NCI-H2081 treated with DMSO at 0.1 percent for 48 hours (cell line): ENCODE measurements around the gene STK32A.
"Not testable (repeated sequence)": the region's sequence is repeated elsewhere in the genome, so short reads cannot be mapped to it uniquely, and the experiment has no call there.

ENCODE experiments used
- DNase-seq: peaks from one replicate; lab custom pipeline; 2025; lab: John Stamatoyannopoulos, UW

STK32A gene

DNA sequence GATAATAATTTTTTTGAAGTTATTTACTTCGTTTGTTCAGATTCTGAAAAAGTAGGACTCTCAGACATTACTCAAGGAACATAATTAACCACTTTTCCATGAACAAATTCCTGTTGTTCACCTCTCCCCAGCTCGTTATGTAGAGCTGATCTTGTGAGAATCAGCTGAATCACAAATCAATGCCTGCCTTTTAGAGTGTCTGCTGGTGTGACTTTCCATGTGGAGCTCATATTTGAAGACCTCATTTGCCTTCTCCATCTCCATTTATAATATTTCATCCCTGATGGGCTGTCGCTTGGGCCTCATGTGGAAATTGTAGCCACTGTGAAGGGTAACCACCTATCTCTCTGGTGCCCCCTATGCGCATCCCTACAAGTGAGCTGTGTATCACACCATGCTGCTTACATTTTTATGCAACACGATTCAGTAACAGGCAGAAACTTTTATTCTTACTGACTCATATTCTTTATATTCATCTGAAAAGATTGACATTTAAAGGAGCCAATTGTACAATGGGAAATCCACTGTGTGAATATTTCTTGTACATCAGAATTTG lies 111.3 kb downstream of the STK32A start:
- no peak for DNase-seq

DNA sequence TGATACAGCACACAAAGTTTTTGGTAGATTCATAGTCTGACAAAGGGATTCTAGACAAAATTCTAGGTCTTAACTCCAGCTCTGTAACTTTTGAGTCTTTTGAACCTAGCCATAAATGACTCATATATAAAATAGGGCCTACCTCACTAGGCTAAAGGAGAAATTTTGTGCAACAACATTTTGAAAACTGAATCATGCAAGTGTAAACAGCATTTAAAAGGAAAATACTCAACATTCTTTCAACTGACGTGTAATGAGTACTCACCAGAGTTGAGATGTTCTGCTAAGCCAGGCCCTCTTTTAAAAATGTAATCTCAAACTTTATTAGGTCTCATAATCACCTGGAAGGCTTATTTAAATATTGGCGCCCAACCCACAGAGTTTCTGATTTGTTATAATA lies 113.2 kb downstream of the STK32A start:
- no peak for DNase-seq

DNA sequence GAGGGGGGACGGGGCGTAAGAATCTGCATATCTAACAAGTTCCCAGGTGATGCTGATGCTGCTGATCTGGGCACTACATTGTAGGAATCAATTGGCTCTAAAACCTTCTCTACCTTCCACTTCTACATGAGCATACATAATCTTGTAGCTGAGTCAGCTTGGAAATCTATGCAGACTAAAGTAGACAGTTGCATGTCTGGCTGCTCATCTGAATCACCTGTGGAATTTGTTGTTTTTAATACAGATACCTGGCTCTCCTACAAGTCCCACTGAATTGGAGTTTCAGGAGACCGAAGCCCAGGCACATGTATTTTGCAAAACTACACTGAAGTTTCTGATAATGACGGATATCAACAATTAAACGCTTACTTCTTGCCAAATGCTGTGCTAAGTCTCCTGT lies 113.6 kb downstream of the STK32A start:
- no peak for DNase-seq

DNA sequence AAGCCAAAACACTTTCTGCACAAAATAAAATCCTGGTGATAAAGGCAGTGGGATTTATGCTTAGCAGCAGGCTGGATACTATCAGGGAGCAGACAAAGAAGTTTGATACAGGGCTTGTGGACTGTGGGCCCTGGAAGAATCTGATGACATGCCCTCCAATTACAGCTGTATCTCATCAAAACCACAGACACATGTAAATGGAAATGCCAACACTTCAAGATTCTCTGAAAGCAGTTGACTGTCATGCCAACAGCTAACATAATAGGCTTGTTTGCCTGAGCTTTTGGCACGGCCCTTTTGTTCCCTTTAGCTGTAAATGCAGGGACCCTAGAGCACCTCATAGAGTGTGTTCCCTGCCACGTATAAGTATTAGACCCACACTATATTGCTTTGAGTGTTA lies 114.4 kb downstream of the STK32A start:
- no peak for DNase-seq

DNA sequence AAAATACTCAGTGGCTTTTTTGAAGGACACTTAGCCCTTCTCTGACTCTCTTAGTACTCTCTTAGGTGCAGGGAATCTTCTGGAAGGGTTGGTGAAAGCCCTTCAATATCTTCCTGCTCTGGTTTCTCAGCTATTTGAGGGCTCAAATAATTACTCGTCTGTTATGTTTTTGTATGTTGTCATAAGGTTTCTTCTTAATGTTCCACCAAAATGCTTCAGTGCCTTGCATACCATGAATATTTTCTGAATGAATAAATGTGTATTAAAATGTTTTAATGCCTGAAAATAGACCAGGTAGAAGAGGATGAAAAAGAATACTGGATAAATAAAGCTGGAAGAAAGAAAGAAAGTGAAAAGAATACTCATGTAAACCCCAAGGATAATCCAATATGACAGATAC lies 124.3 kb downstream of the STK32A start:
- DNase-seq: no peak

DNA sequence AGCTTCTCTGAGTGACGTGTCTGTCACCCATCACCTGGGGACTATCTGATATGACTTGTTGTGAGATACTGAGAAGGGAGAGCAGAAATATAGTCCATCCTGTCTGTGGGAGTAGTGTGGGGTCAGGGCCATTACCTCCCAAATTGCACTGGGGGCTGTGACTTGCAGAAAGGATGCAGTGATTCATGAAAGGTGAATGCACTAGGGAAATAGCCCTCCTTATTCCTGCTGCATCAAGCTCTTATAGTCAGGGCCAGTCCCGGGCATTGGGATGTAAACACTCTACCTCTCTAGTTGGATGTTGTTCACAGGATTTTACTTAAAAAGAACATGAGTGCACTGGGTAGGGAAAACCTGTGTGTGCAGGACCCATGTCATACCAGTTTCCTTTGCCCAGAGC lies 124.8 kb downstream of the STK32A start:
- no peak for DNase-seq

DNA sequence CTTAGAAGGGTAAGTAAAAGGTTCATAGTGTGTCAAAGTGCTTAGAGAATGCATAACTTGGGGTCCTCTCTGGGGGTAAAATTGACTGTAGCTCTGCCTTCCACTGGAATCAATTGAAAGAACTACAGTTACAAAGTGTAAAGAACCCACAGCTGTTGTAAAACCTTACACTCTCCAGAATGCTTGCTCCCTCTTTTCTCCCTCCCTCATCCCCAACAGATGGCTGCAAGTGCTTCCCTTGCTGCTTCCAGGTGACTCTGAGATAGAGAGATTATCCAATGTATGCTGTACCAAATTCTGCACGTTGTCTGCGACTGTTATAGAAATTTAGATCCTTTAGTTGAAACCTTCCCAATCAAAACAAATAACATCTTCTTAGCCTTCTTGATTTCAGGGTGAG lies 126.0 kb downstream of the STK32A start:
- no peak for DNase-seq

DNA sequence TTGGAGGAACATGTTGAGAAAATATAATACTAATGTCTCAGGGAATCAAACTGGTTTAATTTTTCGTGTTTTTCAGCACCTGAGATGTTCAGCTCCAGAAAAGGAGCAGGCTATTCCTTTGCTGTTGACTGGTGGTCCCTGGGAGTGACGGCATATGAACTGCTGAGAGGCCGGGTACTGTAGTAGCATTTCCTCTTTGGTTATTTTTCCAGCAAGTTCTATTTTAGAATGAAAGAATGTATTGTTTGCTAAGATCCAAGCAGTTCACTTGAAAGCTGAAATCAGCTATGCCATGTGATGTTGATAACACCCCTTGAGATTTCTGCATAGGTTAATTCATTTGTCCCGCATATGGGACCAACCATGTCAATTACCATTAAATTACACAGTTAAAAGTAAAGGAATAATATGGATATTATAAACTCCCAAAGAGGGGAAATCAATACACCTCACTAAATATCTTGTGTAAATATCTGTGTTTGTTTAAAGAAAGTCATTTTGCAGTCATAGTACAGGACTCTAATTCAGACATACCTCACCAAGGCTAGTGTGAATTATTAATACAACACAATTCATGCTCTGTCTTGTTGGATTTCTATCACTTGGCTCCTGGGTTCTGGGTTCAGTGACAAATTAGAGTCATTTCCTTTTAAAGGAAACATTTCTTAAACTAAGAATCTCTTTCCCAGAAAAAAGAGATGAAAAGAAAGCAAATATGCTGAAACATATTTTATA lies 126.8 kb downstream of the STK32A start:
- no peak for DNase-seq

DNA sequence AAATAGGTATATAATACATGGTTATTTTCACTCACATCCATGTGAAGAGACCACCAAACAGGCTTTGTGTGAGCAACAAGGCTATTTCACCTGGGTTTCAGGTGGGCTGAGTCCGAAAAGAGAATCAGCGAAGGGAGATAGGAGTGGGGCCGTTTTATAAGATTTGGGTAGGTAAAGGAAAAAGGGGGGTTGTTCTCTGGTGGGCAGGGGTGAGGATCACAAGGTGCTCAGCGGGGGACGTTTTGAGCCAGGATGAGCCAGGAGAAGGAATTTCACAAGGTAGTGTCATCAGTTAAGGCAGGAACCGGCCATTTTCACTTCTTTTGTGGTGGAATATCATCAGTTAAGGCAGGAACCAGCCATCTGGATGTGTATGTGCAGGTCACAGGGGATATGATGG lies 132.6 kb downstream of the STK32A start:
- not testable (repeated sequence) for DNase-seq

DNA sequence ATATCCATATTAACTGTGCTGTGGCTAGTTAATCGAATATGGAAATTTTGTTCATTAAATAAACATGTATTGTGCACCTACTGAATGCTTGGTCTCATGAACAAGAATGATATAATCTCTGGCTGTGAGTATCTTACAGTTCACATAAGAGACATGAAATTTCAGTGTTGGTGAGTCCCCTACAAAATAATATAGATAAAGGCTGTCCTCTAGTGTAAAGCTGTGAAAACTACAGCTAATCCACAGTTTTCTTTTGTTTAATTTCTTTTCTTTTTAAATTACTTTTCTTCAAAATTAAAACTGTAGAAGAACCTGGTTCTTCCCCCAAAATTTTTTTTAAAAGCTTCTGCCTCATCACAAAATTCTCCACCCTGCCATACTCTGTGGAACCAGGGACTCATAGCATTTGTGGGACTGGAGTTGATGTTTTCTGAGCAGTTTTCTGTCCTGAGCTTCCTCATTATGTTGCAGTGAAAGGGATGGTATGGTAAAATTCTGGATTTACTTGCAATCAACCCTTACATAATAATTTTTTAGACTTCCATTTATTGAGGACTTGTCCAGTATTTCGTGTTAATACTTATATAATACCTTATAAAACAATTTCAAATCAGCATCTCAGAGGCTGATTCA lies 135.0 kb downstream of the STK32A start:
- DNase-seq: no peak

DNA sequence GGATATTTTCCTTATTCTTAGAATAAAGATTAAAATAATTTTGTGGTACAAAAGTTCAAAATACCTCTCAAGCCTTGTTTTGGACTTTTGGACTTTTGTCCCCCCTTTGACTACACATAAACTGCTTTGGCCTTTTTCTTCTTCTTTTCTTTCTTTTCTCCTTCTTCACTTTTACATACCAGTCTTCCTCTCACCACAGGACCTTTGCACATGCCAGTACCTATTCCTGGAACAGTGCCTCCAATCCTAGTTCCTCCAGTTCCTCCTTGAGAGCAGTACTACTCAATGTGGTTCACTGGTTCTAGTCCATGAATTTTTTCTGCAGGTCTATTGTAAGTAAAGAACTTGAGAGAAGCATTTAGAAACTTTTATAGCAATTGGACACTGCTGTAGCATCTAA lies 136.5 kb downstream of the STK32A start:
- DNase-seq: no peak

DNA sequence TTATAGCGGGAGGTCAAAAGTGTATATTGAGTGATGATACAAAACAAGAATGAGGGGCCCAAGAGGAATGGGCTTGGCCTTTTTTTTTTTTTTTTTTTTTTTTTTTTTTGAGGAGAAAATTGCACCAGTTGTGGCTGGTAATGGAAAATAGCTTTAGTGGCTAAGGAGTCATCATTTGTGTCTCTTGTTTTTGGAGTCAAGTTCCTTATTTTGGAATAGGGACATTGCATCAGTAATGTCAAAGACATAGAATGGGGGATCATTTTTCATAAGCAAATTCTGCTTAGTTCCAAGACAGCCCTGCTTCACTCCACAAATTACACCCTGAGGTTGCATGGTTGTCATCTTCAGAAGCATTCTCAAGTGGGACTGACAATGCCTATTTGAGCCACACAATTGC lies 137.4 kb downstream of the STK32A start:
- no peak for DNase-seq

DNA sequence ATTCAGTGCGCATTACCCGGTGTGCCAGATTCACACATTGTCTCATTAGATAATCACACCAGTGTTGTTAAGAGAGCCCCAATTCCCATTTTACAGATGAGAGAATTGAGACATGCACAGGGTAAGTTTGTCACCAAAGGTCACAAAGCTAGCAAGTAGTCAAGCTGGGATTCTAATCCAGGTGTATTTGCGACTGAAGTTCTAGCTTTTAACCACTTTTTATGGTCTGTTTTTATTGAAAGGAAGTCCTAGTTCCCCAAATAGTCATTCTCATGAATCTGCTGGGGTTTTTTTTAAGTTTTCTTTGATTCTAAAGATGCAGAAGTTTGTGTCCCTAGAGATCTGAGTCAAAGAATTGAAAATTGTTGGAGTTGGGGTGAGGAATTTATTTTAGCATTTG lies 138.5 kb downstream of the STK32A start:
- DNase-seq: no peak

DNA sequence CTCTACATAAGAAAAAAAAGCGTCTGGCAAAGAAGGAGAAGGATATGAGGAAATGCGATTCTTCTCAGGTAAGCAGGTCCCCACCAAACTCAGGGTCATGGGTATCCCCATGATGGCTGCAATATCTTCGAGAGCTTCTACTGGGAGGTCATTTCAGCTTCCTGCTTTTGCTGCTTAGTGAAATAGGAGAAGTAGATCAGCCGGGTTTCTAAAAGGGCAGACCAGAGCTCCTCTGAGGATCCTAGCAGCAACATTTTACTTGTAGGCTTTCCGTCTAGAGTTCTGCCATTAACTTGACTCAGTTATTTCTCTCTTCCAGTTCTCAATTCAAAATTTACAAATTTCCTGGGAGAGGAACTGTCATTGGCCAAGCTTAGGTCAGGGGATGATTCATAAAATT lies 140.3 kb downstream of the STK32A start:
- no peak for DNase-seq

DNA sequence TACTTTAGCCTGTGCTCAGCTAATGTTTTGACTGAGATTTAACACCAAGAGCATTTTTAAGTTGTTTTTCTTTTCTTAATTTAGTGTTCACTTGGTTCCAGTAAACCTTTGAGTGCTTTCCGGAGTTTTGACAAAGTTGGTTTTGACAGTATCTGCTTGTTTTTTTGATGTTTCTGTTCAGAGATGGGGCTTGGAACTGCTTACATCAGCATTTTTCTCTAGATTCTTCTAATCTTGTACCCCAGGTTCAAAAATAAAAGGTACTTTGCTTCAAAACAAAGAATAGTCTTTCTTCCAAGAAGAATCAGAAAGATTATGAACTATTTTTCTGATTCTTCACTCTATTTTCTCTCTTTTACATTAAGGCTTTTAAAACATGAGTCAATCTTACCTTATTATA lies 142.9 kb downstream of the STK32A start:
- DNase-seq: no peak

DNA sequence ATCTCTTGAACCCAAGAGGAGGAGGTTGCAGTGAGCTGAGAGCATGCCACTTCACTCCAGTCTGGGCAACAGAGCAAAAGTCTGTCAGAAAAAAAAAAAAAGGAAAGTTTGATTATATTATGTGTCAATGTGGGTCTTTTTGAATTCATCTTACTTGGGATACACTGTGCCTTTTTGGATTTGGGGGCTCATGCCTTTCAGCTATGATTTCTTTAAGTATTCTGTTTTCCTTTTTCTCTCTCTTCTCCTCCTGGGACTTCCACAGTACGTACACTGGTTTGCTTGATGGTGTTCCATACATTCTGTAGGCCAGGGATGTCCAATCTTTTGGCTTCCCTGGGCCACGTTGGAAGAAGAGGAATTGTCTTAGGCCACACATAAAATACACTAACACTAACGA lies 146.7 kb downstream of the STK32A start:
- no peak for DNase-seq

DNA sequence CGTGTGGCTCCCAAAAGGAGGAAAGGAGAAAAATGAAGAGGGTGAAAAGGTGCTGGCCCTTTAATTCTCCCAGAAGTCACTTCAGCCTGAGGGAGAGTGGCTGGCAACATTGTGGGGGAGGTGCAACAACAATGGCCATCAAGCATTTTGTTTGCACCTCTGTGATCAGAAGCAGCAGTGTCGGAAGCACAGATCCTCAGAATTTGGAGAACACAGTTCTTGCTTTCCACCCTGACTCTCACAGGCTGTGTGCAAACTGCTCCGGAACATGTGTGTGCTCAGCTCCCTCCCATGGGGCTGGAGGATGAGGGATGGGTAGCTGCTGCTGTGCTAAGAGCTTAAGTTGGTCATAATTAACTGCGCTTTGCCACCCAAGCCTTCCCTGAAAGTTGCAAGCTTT lies 147.9 kb downstream of the STK32A start:
- no peak for DNase-seq

DNA sequence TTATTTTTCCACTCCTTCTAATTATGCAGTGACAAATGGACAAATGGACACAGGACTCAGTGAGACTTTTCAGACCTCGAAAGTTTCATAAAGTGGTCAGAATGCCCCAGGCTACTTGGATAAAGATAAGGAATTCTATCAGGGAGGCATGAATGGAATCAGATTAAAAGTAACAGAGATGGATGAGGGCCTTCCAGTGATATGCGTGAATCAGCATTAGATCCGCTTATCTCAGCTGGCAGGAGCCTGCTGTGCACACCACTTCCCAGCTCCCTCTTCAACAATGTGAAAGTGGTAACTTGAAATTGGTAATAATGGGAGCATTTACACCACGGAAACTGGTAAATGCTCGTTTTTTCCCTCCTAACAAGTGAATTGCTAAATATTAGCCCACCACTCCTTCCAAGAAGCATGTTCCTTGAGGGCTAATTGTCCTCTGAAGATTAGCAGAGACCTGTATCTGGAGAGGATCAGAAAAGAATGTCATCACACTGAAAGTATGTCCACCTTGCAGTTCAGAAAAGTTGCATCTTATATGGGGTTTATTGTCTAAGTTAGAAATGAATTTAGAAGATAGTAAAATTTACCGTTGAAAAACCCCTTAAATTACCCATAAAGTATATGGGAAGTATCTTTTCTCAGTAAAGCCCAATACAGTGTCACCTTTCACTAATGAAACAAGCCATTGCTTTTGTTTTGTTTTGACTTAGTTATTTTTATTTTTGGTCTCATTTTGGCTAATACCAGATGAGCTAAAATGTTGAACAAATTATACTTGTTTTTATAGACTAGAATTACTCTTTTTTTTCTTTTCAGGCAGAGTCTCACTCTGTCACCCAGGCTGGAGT lies 149.7 kb downstream of the STK32A start:
- DNase-seq: no peak

DNA sequence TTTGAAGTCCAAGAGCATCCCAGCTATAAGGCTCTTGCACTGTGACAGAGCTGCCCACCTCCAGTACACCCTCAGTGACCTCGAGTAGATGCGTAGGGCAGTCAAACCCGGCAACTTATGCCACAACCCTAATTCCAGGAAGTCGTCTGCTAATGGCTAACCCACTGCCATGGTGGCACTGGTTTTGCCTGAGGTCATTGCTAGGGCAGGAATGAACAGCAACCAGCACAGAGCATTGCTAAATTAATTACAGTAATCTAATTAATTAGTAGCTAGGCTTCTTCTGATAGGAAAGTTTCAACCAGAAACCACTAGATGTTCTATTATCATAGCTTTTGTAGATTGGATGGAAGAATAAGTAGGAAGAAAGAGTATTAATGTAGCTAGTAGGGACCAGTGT lies 152.3 kb downstream of the STK32A start:
- no peak for DNase-seq

DNA sequence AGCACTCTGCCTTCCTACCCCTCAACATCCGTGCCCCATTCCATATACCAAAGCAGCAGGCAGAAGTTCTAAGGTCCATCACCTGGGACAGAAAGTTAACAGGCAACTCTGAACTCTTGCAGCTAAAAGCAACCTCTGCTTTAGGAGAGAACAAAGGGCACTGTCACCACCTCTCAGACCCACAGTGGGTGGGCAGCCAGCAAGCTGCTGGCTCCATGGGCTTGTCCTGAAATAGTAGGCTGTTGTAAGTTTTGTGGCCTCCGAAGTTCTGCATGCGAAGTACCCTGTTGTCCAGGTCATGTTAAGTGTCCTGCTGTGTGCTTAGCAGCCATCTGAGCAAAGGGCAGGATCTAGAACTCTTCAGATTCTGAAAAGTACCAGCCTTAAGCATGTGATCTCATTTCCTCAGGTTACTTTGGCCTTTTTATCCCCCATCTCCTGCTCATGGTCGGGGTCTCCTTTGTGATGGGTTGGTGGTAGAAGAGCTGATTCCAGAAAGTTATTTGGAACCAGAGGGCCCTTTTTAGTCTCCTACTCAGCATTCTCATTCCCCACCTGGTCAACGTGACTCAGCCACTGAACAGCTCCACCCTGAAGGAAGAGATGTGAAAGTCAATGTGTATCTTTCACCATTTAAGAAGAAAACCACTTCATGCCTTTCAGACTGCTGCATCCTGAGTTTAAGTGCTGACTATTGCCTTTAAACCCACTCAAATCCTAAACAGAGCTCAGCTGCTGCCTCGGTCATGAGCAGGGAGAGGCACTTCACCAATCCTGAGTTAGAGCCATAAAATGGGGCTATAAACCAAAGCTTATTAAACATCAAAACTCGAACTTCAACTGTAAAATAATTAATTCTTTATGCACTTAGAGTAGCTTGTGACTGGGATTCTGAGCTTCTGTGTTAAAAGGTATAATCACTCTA lies 153.6 kb downstream of the STK32A start:
- DNase-seq: no peak

DNA sequence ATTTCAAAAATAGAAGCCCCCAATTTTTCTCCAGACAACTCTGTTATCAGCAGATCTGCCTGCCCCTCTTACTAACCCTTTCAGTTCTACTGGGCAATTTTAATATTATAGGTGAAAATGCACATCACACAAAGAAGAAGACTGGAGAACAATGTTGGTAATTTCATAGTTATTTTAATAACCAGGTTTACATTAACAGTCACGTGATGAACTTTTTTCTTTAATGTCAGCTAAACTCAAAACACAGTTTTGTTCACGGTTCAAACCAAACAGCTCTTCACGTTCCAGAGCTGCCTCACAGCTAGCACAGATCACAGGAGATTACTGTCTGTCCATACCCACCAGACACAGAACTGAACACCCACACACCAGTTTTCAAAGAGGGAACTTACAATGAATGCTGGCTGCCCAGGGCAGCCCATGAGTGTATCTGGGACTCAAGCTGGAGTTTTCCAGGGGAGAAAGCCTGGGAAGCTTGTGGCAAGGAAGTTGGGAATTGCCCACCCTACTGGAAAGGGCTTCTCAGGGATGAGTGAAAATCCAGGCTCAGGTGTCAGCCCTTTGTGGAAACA lies 155.9 kb downstream of the STK32A start:
- DNase-seq: no peak
